Endothelial cell of hepatic sinusoid (primary cell): ENCODE results near the gene CFAP74.

Source experiments
- in situ Hi-C: cut with HindIII; loops from 2 replicates; pipeline ENCODE4 v1.10.0; 2017; ENCODE audit warnings: low sequenced_read_pairs

CFAP74 gene

DNA sequence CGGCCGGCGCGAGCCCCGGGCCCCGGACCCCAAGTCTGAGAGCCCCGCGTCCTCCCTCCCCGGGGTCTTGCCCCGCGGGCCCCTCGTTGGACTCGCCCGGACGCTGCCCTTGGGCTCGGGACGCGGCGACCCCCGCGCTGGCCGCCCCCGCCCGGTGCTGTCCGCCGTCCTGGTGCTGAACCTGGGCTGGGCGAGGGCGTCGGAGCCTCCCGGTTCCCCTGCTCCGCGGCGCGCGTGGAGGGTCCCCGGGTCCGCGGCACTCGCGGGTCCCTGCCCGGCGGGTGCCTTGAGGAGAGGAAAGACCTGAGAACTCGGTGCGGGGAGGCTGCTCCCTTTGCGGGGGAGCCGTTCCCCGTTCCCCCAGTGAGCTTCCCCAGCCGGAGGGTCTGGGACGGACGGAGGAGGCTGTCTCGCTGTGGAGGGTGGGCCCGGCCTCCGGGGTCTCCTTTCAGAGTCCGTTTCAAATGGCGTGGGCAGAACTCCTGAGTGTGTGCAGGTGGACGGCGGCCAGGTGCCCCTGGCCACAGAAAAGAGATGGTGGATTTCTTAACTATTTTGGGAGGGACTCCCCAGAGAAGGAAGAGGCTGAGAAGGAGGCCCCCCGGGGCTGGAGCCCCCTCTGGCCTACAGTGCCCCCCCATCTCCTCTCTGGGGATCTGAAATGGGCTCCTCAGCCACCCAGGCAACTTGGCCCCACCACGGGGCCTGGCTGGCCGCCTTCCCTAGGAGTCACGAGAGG, 16.2 kb upstream of the CFAP74 start:
- in situ Hi-C loops, result no loop called here

DNA sequence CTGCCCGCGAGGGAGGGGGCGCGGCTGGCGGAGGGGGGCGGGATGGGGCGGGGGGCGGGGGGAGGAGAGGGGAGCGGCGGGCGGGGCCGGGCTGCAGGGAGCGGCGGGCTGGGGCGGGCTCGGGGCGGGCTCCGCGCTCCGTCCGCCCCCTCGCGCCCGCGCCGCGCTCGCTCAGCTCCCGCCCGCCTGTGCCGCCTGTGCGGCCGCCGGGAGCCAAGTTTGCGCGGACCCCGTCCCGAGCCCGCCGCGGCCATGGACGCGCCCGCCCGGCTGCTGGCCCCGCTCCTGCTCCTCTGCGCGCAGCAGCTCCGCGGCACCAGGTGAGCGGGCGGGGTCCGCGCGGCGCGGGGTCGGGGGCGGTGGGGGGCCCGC, 15.6 kb upstream of the CFAP74 start, which contains the start of gene GABRD:
Gene GABRD (plus strand): TSS at position 174 of the 372 bp plus-strand sequence. CDS start 79 bp downstream, at position 253.
- in situ Hi-C loops, result no loop called here

DNA sequence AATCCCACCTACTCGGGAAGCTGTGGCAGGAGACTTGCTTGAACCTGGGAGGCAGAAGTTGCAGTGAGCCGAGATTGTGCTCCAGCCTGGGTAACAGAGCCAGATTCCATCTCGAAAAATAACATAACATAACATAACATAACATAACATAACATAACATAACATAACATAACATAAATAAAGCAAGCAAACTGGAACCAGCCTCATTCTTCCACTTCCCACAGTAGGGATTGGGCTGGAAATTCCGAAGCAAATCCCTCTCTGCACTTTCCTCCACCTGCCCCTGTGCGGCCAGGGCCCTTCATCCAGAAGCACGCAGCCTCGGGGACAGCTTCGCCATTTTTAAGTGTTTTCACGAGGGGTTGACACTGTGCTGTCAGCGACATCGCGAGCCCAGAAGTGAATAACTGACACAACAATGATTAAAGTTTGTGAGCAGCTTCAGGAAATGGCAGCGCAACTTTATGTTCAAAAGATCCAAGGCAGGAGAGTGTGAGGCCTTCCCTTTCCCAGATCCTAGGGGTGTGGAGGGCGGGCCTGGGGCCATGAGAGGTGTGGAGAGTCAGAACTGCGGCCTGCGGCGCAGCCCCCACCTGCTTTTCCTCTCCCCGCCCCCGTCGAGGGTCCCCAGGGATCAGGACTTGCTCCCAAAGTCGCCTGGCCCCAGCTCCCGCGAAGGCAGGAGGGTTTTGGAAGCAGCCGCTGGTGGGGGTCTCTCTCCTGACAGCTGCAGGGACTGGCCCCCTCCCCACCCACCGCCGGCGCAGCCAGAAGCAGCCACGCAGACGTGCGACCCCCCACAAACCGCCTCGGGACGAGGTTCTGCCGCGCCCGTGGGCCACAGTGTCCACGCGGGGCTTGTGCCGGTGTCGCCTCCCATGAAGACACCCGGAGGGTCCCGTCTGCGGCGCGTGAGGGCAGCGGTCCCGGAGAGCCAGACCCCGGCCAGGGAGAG, 14.9 kb upstream of the CFAP74 start:
- in situ Hi-C loops, result no loop called here

DNA sequence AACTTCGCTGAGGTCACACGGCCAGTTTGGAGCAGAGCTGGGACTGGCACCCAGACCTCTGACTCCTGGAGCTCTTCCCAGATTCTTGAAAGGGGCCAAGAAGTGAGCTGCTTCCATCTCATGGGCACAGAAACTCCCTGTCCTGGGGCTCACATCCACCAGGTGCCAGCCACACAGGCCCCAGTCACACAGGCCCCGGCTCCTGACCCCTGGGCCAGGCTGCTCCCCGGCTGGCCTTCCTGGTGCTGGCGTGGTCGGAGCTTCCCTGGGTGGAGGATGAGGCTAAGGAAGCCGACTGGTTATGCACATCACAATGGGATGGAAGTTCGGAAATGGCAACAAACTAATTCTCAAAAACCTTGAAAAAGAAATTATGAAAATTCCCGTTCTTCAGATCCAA, 12.5 kb upstream of the CFAP74 start:
- in situ Hi-C loops, result no loop called here

DNA sequence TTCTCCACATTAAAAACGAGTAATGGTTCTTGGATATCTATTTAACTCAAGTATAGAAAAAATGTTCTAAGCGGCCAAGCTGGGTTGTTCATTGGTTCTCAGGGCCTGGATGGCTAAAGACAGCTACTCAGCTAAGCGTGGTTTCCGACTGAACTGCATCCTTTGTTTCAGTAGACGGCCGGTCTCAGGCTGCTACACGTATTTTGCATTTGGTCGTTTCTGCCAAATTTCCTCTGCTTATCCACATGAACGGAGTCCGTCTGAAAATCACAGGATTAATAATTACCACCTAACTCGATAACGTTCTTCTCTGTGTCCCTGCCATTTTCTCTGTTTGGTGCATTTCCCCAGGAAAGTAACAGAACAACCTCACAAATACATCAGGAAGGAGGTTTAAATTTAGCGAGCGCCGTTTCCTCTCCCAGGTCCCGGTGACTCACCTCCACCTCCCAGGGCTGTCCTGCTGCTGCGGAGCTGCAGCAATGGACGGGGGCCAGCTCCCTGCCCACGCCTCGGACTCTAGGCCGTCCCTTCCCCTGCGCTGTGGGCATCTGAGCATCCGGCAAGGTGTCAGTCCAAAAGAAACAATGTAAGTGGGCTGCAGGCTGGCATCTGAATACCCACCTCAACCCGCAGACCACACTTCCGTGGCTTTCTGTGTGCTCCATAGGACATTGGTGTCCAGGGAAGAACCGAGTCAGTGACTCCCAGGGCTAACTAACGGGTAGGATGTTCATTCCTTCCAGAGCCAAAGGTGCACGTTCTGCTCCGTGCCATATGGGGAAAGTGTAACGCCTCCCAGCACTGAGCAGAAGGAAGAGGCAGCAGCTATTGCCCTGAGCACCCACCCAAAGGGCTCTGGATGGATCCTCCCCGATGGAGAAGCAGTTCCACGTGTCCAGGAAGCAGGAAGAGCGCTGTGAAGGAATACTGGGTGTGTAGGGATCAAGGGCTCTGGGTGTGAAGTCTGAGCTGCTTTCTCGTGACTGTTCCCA, 11.5 kb upstream of the CFAP74 start:
- in situ Hi-C loops, result no loop called here

DNA sequence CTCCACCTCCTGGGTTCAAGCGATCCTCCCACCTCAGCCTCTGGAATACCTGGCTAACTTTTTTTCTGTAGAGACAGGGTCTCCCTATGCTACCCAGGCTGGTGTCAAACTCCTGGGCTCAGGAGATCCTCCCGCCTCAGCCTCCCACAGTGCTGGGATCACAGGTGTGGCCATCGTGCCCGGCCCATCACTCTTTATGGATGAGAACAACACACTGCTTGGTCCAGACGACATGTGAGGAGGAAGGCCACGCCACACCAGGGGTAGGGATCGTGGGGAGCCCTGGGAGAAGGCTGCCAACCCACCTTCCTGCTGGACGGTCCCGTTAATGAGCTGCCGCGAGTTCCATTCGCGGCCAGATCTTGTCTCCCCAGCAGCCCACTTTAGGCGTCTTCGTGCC, 10.6 kb upstream of the CFAP74 start:
- in situ Hi-C loops, result no loop called here

DNA sequence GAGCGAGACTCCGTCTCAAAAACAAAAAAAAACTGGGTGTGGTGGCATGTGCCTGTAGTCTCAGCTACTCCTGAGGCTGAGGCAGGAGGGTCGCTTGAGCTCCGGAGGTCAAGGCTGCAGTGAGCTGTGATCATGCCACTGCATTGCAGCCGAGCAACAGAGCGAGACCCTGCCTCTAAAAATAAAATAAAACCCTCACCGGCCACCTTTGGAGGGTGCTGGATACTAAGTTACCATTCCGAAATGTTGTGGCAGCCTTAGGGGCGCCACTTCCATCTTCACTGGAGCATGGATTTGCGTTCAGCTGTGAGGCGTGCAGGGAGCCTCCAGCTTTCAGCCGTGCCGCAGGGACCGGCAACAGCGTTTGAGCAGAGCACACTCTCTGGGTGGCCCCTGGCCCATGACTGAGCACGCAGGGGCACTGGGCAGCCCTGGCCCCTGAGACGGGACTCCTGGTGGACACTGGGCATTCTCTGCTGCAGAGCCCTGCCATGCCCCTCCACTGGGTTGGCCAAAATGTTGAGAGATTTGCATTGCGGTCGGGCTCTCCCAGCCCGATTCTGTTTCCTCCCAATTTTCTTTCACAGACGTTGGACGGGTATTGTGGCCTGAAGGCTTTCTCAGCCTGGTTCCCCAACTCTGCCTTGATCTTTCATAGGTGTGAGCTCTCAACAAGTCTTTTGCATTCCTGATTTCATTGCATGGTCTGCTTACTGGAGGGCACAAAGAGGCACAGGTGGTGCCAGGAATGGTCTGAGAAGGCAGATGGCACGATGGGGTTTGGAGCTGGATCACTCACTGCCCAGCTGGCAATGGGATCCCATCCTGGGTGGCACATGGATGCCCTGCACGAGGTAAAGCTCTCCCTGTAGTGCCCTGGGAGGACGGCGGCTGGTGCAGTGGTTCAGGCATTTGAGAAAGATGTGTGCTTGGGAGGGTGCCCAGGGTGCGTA, 5.8 kb upstream of the CFAP74 start:
- in situ Hi-C loops, result no loop called here

DNA sequence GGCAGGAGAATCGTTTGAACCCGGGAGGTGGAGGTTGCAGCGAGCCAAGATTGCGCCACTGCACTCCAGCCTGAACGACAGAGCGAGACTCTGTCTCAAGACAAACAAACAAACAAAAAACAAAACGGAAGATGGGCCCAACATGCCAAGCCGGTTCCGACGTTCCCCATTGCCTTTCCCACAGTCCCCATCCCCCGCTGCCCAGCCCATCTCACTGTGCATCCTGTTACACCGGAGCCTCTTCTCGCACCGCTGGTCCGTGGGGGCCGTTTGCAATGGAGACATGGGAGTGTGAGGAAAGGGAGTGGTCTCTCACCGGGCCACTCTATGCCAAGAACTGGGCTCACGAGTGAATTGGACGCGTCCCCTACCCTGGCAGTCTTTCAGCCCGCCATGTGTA, 1.3 kb upstream of the CFAP74 start:
- in situ Hi-C loops, result no loop called here

DNA sequence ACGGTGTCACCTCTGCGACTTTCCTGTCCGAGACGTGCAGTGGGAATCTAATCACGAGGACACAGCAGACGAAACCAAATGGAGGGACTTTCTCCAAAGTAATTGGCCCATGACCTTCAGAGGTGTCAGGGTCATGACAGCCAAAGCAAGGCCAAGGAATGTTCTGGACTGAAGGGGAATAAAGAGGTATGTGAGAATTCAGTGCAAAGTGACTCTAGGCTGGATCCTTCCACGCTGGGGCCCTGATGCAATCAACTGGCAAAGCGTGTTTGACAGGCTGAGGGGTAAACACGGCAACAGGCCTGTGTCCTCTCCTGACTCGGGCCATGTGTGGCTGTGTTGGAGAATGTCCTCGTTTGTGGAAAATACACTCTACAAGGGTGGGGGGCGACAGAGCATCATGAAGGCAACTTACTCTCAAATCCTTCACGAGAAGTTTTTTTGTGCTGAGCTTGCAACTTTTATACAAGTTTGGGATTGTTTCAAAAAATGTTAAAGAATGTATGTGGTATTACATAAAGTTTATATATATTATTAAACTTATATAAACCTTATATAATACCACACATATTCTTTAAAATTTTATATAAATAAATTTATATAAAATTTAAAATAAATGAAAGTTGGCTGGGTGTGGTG, 1.7 kb downstream of the CFAP74 start:
- in situ Hi-C loops, result no loop called here

DNA sequence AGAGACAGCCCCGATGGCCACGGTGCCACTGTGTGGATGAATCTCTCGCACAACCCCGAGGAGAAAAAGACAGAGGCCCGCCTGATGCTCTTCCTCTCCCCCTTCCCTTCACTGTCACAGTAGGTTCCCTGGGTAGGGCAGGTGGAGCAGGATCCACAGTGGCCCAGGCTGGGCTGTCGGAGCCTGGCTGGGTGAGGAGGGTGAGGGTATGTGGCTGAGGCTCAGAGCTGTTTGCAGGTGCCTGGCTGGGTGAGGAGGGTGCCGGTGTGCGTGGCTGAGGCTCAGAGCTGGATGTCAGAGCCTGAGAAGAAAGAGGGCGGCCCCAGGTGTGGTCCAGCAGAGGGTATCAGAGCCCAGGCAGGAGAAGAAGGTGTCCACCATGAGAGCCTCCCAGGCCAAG, 2.7 kb downstream of the CFAP74 start:
- in situ Hi-C loops, result no loop called here

DNA sequence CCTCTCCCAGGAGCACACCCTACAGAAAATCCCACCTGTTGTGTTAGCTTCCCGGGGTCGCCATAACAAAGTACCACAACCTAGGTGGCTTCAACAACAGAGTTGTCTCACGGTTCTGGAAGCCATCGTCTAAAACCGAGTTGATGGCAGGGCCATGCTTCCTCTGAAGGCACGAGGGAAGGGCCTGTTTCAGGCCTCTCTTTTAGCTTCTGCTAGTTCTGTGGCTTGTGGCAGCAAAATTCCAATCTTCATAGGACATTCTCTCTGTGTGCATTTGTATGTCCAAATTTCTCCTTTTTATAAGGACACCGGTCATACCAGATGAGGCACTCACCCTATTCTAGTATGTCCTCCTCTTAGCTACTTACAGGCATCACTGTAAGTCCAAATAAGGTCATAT, 3.2 kb downstream of the CFAP74 start:
- in situ Hi-C loops, result no loop called here

DNA sequence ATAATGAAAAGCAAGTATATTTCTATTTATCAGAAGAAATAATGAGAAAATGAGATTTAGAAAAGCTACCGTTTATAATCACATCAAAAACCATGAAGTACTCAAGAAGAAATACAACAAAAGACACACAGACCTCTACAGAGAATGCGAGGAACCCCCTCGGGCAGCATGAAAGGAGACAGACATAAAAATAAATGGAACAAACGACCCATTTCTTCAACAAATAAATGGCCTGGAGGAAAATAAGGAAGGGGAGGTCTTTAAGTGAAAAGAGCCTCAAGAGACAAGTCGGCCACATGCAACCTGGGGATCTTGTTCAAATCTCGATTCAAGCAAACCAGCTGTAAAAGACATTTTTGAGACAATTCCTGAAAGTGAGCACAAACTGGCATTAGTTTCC, 6.0 kb downstream of the CFAP74 start:
- in situ Hi-C loops, result no loop called here

DNA sequence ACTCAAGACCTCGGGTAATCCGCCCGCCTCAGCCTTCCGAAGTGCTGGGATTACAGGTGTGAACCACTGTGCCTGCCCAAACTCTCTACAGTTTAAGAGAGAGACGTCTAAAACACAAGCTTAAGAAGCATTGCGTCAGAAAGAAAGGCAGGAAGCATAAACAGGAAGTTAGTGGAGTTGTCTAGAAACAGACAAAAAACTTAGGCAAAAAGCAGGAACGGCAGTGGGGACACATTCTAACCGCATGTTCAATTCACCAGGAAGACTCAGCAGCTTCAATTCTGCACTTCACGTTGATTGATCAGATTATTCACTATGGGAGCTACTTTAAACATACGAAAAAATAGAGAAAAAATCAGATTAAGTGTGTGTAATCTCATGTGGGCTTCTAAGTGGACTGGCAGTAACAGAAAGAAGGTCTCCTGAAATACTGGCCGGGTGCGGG, 7.4 kb downstream of the CFAP74 start:
- in situ Hi-C loops, result no loop called here

DNA sequence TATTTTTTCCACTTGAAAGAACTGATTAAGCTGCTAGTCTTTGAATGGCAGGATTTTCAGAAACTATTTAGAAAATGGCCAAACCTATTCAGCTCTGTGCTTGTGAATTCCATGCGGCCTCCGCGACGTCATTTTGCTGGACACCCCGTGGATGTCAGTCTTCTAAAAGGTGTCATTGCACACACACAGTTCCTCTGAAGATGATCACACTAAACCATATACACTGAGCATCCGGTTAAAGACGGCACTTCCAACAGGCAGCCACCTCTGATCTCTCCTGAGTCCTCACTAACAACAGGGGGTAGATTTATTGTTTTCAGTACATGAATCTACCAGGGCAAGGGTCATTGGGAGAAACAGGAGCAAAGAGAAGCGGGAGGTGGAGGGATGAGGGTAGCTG, 9.1 kb downstream of the CFAP74 start:
- in situ Hi-C loops, result loop anchor here (5.0 kb wide), 2 partner anchors 33 to 62 kb away; no protein-coding TSS in a partner anchor

DNA sequence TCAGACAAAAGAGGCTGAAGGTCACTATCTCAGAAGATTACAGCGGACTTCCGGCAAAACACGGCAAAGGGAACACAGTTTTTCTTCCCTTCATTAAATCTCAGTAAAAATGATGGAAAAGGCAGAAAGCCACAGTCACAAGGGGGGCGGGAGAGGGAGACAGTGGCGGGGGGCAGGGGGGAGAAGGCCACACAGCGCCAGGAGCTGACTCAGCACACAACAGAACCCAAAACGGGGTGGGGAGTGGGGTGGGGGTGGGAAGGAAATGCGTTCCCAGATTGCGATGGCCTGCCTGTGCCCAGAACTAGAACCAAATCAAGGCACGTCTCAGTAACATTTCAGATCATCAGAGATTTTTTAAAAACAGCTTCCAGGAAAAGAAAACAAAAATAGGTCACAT, 13.4 kb downstream of the CFAP74 start:
- in situ Hi-C loops, result loop anchor here (5.0 kb wide), 2 partner anchors 37 to 58 kb away; no protein-coding TSS in a partner anchor

DNA sequence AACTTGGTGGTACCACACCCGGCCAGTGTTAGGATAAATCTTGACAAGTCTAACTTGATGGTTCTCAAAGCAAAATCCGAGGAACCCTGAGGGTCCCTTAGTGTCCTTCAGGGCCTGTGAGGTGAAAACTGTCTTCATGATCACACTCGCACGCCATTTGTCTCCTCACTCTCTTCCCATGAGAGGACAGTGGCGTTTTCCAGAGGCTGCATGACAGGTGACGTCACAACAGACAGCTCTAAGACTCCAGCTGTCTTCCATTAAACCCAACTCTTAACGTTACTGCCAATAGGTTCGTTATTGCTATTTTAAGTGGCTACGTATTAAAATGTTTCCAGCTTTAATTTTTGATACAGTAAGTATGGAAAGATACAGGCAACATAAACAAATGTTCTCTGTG, 13.8 kb downstream of the CFAP74 start:
- in situ Hi-C loops, result loop anchor here (5.0 kb wide), 2 partner anchors 38 to 57 kb away; no protein-coding TSS in a partner anchor

DNA sequence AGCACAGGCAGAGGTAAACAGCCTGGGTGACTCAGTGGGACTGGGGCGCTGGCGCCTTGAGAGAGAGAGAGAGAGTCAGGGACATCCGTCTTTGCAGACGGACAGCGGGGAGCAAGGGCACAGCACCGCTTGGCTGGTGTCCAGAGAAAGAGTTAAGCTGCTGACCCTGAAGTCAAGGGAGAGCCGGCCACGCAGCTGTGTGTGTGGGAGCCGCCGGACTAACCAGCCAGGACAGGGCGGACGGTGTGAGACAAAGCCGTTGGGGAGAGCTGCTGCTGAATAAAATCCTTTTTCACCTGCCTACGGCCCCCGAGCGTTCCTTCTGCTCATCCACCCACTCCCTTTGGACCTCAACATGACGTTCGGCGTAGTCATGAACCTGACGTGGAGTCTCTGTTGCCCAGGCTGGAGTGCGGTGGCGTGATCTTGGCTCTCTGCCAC, 14.5 kb downstream of the CFAP74 start:
- in situ Hi-C loops, result no loop called here

DNA sequence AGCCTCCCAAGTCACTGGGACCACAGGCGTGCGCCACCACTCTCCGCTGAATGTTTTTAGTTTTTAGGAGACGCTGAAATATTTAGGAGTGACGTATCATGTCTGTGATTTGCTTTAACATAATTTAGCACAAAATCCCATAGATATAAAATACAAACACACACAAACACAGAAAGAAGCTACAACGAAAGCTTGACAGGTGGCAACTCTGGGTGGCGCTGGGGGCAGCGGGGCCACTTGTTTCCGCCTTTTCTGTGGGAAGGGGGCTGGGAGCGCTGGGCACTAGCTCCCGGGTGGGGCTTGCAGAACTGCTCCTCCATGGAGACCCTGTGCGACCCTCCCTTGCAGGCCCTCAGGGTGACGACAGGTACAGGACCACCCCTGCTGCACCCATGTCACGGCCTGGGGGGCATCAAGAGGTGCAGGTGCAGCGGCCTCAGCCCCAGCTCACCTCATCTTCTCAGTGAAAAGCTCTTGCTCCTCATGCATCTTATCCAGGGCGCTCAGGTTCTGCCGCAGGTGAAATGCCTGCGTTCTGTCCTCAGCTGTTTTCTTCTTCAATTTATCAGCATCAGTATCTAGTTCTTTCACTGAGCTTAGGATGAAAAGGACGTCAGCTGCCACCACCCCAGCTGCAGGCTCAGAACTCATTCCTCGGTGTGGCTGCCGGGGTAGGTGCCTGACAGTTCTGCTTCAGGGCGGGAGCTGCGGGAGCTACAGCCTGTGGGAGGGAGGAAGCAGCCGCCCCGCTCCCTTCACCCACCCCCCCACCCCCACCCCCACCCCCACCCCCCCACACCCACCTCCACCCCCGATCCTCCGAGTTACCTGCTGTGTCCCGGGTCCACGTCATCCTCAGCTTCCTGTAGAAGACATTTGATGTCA, 15.3 kb downstream of the CFAP74 start:
- in situ Hi-C loops, result no loop called here
